ENCODE data around the gene DRC7.

Gene DRC7

GRCh38 chr16:57694725-57695679, at the start of gene DRC7:
DRC7 (plus strand) TSS chr16:57694806; CDS start chr16:57697950, 3,144 bp downstream.
- in situ Hi-C loops (cut with HindIII; ENCODE audit: low sequenced_read_pairs), result no loop called here

GRCh38 chr16:57645169-57645568, 49.4 kb upstream of the DRC7 start:
- in situ Hi-C loops (cut with HindIII; ENCODE audit: low sequenced_read_pairs), result no loop called here

- in situ Hi-C loops (cut with HindIII; ENCODE audit: low sequenced_read_pairs), result no loop called here
These were observed 48.8 kb upstream of the DRC7 start for GRCh38 chr16:57645691-57646387.

- in situ Hi-C loops (cut with HindIII; ENCODE audit: low sequenced_read_pairs), result no loop called here
These were observed 48.1 kb upstream of the DRC7 start for GRCh38 chr16:57646388-57647039.

GRCh38 chr16:57647136-57647875, 47.3 kb upstream of the DRC7 start:
- in situ Hi-C loops (cut with HindIII; ENCODE audit: low sequenced_read_pairs), result no loop called here

- in situ Hi-C loops (cut with HindIII; ENCODE audit: low sequenced_read_pairs), result no loop called here
These were observed 46.5 kb upstream of the DRC7 start for GRCh38 chr16:57648125-57648524.

- in situ Hi-C loops (cut with HindIII; ENCODE audit: low sequenced_read_pairs), result no loop called here
These were observed 45.8 kb upstream of the DRC7 start for GRCh38 chr16:57648581-57649442.

GRCh38 chr16:57649443-57649751, 45.2 kb upstream of the DRC7 start:
- in situ Hi-C loops (cut with HindIII; ENCODE audit: low sequenced_read_pairs), result no loop called here

GRCh38 chr16:57649846-57650245, 44.8 kb upstream of the DRC7 start:
- in situ Hi-C loops (cut with HindIII; ENCODE audit: low sequenced_read_pairs), result no loop called here

GRCh38 chr16:57651344-57652333, 43.0 kb upstream of the DRC7 start:
- in situ Hi-C loops (cut with HindIII; ENCODE audit: low sequenced_read_pairs), result no loop called here

GRCh38 chr16:57652695-57653471, 41.7 kb upstream of the DRC7 start:
- in situ Hi-C loops (cut with HindIII; ENCODE audit: low sequenced_read_pairs), result no loop called here

- in situ Hi-C loops (cut with HindIII; ENCODE audit: low sequenced_read_pairs), result no loop called here
These were observed 40.7 kb upstream of the DRC7 start for GRCh38 chr16:57653936-57654335.

GRCh38 chr16:57656342-57656955, 38.2 kb upstream of the DRC7 start:
- in situ Hi-C loops (cut with HindIII; ENCODE audit: low sequenced_read_pairs), result no loop called here

GRCh38 chr16:57657228-57657627, 37.4 kb upstream of the DRC7 start:
- in situ Hi-C loops (cut with HindIII; ENCODE audit: low sequenced_read_pairs), result no loop called here

GRCh38 chr16:57658130-57658877, 36.3 kb upstream of the DRC7 start:
- in situ Hi-C loops (cut with HindIII; ENCODE audit: low sequenced_read_pairs), result no loop called here

- in situ Hi-C loops (cut with HindIII; ENCODE audit: low sequenced_read_pairs), result no loop called here
These were observed 35.5 kb upstream of the DRC7 start for GRCh38 chr16:57658878-57659674.
